HUES6 (cell line): Measurements from ENCODE around the gene LAMA3.

Source experiments
- H3K27ac ChIP-seq: 2 replicates; pipeline ENCODE4 v1.7.0; 2013; ENCODE audit warnings: low read depth, mild to moderate bottlenecking, low read length, inconsistent platforms
- H3K27me3 ChIP-seq: 2 replicates; pipeline ENCODE4 v1.6.1; 2013; ENCODE audit warnings: low read length; ENCODE audit not compliant: control insufficient read depth, insufficient read depth
- H3K36me3 ChIP-seq: 2 replicates; pipeline ENCODE4 v1.6.1; 2013; ENCODE audit warnings: low read length; ENCODE audit not compliant: control insufficient read depth, insufficient read depth
- H3K4me1 ChIP-seq: 2 replicates; pipeline ENCODE4 v1.6.1; 2013; ENCODE audit warnings: low read length; ENCODE audit not compliant: control insufficient read depth, insufficient read depth
- H3K4me3 ChIP-seq: 2 replicates; pipeline ENCODE4 v1.5.1; 2013; ENCODE audit warnings: low read depth, low read length
- H3K9ac ChIP-seq: one replicate; pipeline ENCODE4 v1.6.1; 2013; ENCODE audit warnings: mild to moderate bottlenecking, low read length
- H3K9me3 ChIP-seq: 2 replicates; pipeline ENCODE4 v1.6.1; 2013; ENCODE audit warnings: low read depth, low read length; ENCODE audit not compliant: control insufficient read depth, insufficient read depth

Gene LAMA3

DNA sequence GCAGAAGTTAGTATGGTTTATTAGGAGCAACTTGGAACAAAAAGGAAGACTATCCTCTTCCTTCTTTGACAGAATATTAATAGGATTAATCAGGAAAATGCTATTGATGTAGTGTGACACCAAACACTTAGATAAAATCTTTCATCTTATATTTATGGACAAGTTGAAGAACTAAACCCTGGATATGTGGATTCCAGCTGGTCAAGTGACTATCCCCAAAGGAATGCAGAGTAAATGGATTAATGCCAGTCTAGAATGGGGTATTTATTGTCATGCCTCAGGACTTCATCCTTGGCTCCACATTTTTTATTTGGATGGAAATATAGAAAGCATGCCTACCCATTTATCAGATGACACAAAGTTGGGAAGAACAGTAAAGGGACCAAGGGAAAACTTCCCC is 201.3 kb downstream of the LAMA3 start:
- no peaks in the 10 kb centered on the region for H3K9me3 ChIP-seq
- H3K4me3 ChIP-seq: no peak overlapping the region
- H3K9ac ChIP-seq: no peak overlapping the region
- H3K27ac ChIP-seq: no peak overlapping the region
- H3K36me3 ChIP-seq: no peaks in the 10 kb centered on the region
- no peaks in the 10 kb centered on the region for H3K4me1 ChIP-seq
- H3K27me3 ChIP-seq: no peaks in the 10 kb centered on the region

DNA sequence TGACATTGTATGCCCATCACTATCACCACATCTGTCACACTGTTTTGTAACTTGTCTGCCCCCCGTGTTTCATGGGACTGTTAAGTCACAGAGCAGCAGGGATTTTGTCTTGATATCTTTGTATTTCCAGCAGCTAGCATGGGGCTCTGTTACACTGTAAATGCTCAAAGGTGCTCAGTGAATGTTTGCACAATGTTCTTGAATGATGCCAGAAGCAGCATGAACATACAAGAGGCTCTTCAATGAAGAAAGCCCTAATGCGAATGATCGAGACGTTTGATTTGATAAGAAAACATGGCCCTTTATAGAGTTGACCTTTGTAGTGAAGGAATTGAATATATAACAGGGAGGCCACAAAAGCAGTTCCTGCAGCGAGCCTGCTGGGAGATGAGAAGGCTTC is 204.4 kb downstream of the LAMA3 start:
- no peaks in the 10 kb centered on the region for H3K9me3 ChIP-seq
- no peak overlapping the region for H3K27ac ChIP-seq
- H3K36me3 ChIP-seq: no peaks in the 10 kb centered on the region
- no peak overlapping the region for H3K9ac ChIP-seq
- no peaks in the 10 kb centered on the region for H3K4me1 ChIP-seq
- H3K4me3 ChIP-seq: no peak overlapping the region
- no peaks in the 10 kb centered on the region for H3K27me3 ChIP-seq

DNA sequence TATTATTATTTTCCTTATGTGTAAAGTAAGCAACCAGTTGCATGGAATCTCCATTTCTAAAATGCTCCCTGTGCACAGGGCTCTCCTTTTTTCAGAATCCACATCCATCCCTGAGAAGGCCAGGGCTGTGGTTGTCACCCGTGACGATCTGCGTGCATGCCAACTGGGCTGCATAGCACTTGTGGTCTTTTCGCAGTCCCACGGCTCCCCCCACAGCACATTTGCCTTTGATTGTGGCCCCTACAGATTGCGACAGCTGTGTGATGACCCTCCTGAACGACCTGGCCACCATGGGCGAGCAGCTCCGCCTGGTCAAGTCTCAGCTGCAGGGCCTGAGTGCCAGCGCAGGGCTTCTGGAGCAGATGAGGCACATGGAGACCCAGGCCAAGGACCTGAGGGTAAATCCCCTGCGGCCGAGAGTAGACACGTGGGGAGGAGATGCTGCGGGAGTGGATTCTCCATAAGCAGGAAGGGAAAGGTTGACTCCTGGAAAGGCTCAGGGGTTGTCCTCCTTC is 205.5 kb downstream of the LAMA3 start:
- Histone ChIP-seq H3K27ac (no peak overlapping the region), H3K9ac (no peak overlapping the region), H3K36me3 (no peaks in the 10 kb centered on the region), H3K9me3 (no peaks in the 10 kb centered on the region), H3K4me3 (no peak overlapping the region), H3K27me3 (no peaks in the 10 kb centered on the region), H3K4me1 (no peaks in the 10 kb centered on the region)

DNA sequence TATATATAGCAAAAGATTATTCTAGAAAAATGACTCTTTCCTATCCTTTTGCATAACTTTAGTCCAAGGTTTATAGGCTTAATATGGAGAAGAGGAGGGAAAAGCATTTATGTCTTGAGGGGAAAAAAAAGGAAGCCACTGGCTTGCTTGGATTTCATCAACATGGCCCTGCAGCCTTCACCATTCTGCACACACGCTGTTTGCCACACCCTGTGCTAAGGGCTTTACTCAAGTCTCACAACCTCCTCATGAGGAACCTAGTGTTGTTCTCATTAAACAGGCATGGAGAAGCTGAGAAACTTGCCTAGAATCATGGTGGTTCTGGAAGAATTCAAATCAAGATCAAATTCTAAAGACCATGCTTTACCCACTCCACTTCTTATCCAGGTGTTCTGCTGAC is 208.0 kb downstream of the LAMA3 start:
- peaks cover 3% of the 10 kb centered on the region; the same call in 1 of the 2 replicates for H3K4me1 ChIP-seq
- no peak overlapping the region for H3K27ac ChIP-seq
- H3K36me3 ChIP-seq: no peaks in the 10 kb centered on the region
- H3K4me3 ChIP-seq: no peak overlapping the region
- H3K9ac ChIP-seq: no peak overlapping the region
- no peaks in the 10 kb centered on the region for H3K9me3 ChIP-seq
- no peaks in the 10 kb centered on the region for H3K27me3 ChIP-seq

DNA sequence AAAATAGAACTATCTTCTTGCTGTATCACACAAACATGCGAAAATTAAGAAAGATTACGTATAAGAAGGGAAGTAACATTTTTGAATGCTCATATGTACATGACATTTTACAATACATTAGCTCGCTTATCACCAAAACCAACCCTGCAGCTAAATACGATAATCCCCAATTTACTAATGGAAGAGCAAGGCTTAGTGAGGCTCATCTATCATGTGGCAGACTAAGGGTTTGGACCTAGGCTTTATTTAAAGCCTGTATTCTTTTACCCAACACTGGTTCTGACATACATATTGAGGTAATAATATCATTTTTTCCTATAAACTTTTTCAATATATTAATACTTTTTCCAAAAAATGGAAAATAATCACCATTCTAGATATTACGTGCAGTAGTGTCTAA is 208.5 kb downstream of the LAMA3 start:
- Histone ChIP-seq H3K9me3 (no peaks in the 10 kb centered on the region), H3K4me3 (no peak overlapping the region)

DNA sequence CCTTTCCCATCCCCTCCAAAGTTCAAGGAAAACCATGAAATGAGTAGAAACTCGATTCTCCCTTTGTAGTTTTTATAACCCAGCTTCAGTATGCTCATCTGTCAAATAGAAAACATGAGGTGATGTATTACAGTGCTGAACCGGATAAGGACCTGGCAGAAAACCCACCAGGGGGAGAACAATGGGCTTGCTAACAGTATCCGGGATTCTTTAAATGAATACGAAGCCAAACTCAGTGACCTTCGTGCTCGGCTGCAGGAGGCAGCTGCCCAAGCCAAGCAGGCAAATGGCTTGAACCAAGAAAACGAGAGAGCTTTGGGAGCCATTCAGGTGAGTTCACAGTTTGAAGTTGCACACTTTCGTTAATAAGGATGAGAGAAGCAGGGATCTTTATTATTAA is 211.7 kb downstream of the LAMA3 start:
- Histone ChIP-seq H3K27me3 (no peaks in the 10 kb centered on the region), H3K4me1 (peaks cover 3% of the 10 kb centered on the region; the same call in 1 of the 2 replicates), H3K4me3 (no peak overlapping the region), H3K27ac (no peak overlapping the region), H3K36me3 (no peaks in the 10 kb centered on the region), H3K9me3 (no peaks in the 10 kb centered on the region), H3K9ac (no peak overlapping the region)

More for the DNA sequence above, 208.5 kb downstream of the LAMA3 start:
- Histone ChIP-seq H3K9ac (no peak overlapping the region), H3K4me1 (peaks cover 3% of the 10 kb centered on the region; the same call in 1 of the 2 replicates), H3K36me3 (no peaks in the 10 kb centered on the region), H3K27me3 (no peaks in the 10 kb centered on the region), H3K27ac (no peak overlapping the region)

DNA sequence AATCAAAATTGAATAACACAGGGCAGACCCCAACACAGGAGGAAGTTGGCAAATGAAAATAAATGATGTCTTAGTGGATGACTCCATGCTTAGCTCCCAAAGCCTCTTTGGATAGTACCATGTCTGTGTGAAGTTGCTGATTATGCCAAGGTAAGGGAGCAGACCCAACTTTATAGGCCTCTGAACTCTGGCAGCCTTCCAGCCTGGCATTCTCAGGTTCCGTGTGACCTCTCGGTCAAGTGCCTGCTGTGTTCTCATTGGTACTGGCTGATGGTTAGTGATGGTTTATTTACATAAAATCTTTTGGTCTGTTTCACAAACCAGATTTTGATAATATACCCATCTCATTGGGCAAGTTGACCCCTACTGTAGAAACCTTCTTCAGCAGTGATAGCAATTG is 213.1 kb downstream of the LAMA3 start:
- Histone ChIP-seq H3K27me3 (no peaks in the 10 kb centered on the region), H3K4me3 (no peak overlapping the region), H3K9me3 (no peaks in the 10 kb centered on the region), H3K36me3 (no peaks in the 10 kb centered on the region), H3K9ac (no peak overlapping the region), H3K27ac (no peak overlapping the region), H3K4me1 (peaks cover 3% of the 10 kb centered on the region; the same call in 1 of the 2 replicates)

DNA sequence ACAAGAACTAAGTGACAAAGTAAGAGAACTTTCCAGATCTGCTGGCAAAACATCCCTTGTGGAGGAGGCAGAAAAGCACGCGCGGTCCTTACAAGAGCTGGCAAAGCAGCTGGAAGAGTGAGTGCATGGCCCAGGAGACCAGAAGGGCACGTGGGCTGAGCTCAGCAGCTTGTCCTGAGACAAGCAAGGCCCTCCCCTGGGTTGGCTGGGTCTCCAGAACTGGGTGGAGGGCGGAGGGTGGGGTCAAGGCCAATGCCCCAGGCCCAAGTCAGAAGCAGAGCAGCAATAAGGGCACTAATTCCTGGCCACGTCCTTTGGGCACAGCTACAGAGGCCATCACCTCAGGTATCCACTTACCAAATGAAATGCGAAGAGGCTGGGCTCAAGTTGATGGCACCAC is 214.7 kb downstream of the LAMA3 start:
- no peak overlapping the region for H3K4me3 ChIP-seq
- no peaks in the 10 kb centered on the region for H3K27me3 ChIP-seq
- no peak overlapping the region for H3K27ac ChIP-seq
- no peaks in the 10 kb centered on the region for H3K36me3 ChIP-seq
- H3K9me3 ChIP-seq: no peaks in the 10 kb centered on the region
- no peak overlapping the region for H3K9ac ChIP-seq
- peaks cover 3% of the 10 kb centered on the region; the same call in 1 of the 2 replicates for H3K4me1 ChIP-seq

DNA sequence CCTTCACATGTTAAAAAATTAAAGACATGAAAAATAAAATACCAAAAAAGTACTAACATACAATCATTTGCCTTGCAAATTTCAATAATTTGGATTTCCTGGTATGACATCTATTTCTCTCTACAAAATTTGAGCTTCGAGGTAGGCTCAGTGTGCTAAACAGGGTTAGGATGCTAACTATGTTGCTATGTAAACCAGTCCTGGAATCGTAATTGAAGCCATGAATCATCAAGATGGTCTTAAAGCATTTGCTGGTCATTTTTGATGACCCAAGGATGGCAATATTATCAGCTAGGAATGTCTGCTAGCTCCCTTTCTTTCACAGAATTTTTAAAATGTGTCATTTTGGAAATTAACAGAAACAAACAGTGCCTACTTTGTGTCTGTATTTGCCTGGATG is 217.4 kb downstream of the LAMA3 start:
- no peak overlapping the region for H3K9ac ChIP-seq
- no peak overlapping the region for H3K4me3 ChIP-seq
- H3K9me3 ChIP-seq: no peaks in the 10 kb centered on the region
- H3K27ac ChIP-seq: no peak overlapping the region
- no peaks in the 10 kb centered on the region for H3K4me1 ChIP-seq
- H3K36me3 ChIP-seq: no peaks in the 10 kb centered on the region
- H3K27me3 ChIP-seq: no peaks in the 10 kb centered on the region

DNA sequence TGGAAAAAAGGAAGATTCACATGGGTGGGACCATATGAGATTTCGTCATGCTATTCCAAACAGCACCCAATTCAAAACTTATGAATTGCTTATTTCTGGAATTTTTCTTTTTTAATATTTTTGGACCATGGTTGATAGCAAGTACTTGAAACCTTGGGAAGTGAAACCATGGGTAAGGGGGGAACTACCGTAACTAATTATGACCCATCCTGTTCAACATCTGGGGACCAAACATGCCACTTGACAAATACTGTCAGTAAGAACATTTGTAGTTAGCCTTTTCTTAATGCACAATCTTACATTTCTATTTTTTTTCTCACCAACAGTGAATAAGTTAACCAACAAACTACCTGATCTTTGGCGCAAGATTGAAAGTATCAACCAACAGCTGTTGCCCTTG is 219.6 kb downstream of the LAMA3 start:
- Histone ChIP-seq H3K27ac (no peak overlapping the region), H3K9ac (no peak overlapping the region), H3K4me3 (no peak overlapping the region), H3K9me3 (no peaks in the 10 kb centered on the region), H3K4me1 (no peaks in the 10 kb centered on the region), H3K27me3 (no peaks in the 10 kb centered on the region), H3K36me3 (no peaks in the 10 kb centered on the region)

DNA sequence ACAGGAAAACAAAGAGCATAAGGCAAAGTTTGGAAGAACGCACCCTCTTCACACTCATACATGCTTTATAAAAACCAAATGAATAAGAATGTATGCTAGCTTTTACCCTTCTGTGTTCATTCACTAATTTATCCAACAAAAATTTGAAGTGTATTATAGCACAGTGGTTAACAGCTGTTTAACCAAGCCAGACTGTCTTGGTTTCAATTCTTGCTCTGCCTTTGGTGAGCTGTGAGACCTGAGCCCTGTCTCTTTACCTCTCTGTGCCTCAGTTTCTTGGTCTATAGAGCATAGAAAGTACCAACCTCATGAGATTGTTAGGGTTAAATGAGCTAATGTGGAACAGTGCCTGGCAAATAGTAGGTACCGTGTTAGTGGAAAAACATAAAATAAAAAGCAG is 220.8 kb downstream of the LAMA3 start:
- Histone ChIP-seq H3K4me1 (no peaks in the 10 kb centered on the region), H3K36me3 (no peaks in the 10 kb centered on the region), H3K9ac (no peak overlapping the region), H3K27ac (no peak overlapping the region), H3K9me3 (no peaks in the 10 kb centered on the region), H3K4me3 (no peak overlapping the region), H3K27me3 (no peaks in the 10 kb centered on the region)

DNA sequence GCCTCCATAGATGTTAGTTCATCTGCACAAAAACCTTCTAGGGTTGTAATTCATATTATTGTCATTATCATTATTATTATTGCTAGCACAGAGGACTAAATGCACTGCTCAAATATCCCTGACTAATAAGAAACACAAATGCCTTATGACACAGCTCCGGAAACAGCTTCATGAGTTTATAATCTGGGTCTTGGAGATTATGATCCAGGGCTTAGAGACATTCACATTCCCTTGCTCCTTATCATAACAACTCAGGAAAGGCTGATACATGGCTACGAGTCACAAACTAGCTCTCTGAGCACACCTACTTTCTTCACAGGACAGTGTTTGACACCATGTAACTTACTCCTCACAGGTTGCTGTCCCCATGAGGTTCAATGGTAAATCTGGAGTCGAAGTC is 223.1 kb downstream of the LAMA3 start:
- no peak overlapping the region for H3K27ac ChIP-seq
- H3K36me3 ChIP-seq: no peaks in the 10 kb centered on the region
- H3K9me3 ChIP-seq: no peaks in the 10 kb centered on the region
- H3K27me3 ChIP-seq: no peaks in the 10 kb centered on the region
- H3K9ac ChIP-seq: no peak overlapping the region
- H3K4me1 ChIP-seq: no peaks in the 10 kb centered on the region
- H3K4me3 ChIP-seq: no peak overlapping the region
